ENCODE data around the gene MINDY4B. TPM values are rescaled to one million over a fixed set of nuclear protein-coding genes. Genes with fewer than 3 reads are reported as not detected.
"Not testable (repeated sequence)": the region's sequence is repeated elsewhere in the genome, so short reads cannot be mapped to it uniquely, and the experiment has no call there.

Gene MINDY4B
- polyA plus RNA-seq, 1 donor, result 0.16 TPM

GRCh38 chr3:150898046-150898754, 7.0 kb downstream of the MINDY4B start:
- no peak for DNase-seq (ENCODE audit: low read depth)

GRCh38 chr3:150897592-150897991, 7.6 kb downstream of the MINDY4B start:
- DNase-seq (ENCODE audit: low read depth), result no peak

- DNase-seq (ENCODE audit: low read depth), result no peak
Measured at GRCh38 chr3:150890831-150891230, 14.4 kb downstream of the MINDY4B start.

- no peak for DNase-seq (ENCODE audit: low read depth)
Measured at GRCh38 chr3:150890295-150890694, 14.9 kb downstream of the MINDY4B start.

- no peak for DNase-seq (ENCODE audit: low read depth)
Measured at GRCh38 chr3:150889106-150889505, 16.1 kb downstream of the MINDY4B start.

GRCh38 chr3:150887031-150887430, 18.2 kb downstream of the MINDY4B start:
- no peak for DNase-seq (ENCODE audit: low read depth)

GRCh38 chr3:150885535-150885934, 19.7 kb downstream of the MINDY4B start:
- no peak for DNase-seq (ENCODE audit: low read depth)

- no peak for DNase-seq (ENCODE audit: low read depth)
Measured at GRCh38 chr3:150878996-150879575, 26.2 kb downstream of the MINDY4B start.

- DNase-seq (ENCODE audit: low read depth), result no peak
Measured at GRCh38 chr3:150878290-150878689, 26.9 kb downstream of the MINDY4B start.

- no peak for DNase-seq (ENCODE audit: low read depth)
Measured at GRCh38 chr3:150877303-150877702, 27.9 kb downstream of the MINDY4B start.

GRCh38 chr3:150876611-150877265, 28.5 kb downstream of the MINDY4B start:
- DNase-seq (ENCODE audit: low read depth), result no peak

- DNase-seq (ENCODE audit: low read depth), result no peak
Measured at GRCh38 chr3:150875548-150875947, 29.7 kb downstream of the MINDY4B start.

GRCh38 chr3:150874666-150875219, 30.5 kb downstream of the MINDY4B start:
- no peak for DNase-seq (ENCODE audit: low read depth)

- no peak for DNase-seq (ENCODE audit: low read depth)
Measured at GRCh38 chr3:150871192-150871591, 34.0 kb downstream of the MINDY4B start.

GRCh38 chr3:150870406-150870805, 34.8 kb downstream of the MINDY4B start:
- no peak for DNase-seq (ENCODE audit: low read depth)

GRCh38 chr3:150868282-150868681, 37.0 kb downstream of the MINDY4B start:
- DNase-seq (ENCODE audit: low read depth), result no peak

- no peak for DNase-seq (ENCODE audit: low read depth)
Measured at GRCh38 chr3:150867434-150867833, 37.8 kb downstream of the MINDY4B start.

- not testable (repeated sequence) for DNase-seq (ENCODE audit: low read depth)
Measured at GRCh38 chr3:150863921-150864320, 41.3 kb downstream of the MINDY4B start.

- DNase-seq (ENCODE audit: low read depth), result no peak
Measured at GRCh38 chr3:150861851-150862250, 43.4 kb downstream of the MINDY4B start.

GRCh38 chr3:150857936-150858335, 47.3 kb downstream of the MINDY4B start:
- DNase-seq (ENCODE audit: low read depth), result not testable (repeated sequence)

GRCh38 chr3:150850191-150850590, 55.0 kb downstream of the MINDY4B start:
- no peak for DNase-seq (ENCODE audit: low read depth)

- no peak for DNase-seq (ENCODE audit: low read depth)
Measured at GRCh38 chr3:150848864-150849263, 56.4 kb downstream of the MINDY4B start.

GRCh38 chr3:150847433-150847832, 57.8 kb downstream of the MINDY4B start:
- no peak for DNase-seq (ENCODE audit: low read depth)
